HepG2 (cell line): ENCODE data around the gene DPM2. TPM values are rescaled to one million over a fixed set of nuclear protein-coding genes. Genes with fewer than 3 reads are reported as not detected.

Experiments used
- NR3C1 ChIP-seq: sonication (generic); formaldehyde crosslinking; IDR thresholded peaks from 2 replicates; pipeline ENCODE4 v1.4.0; 2020; ENCODE audit warnings: missing genetic modification reagents
- POLR2AphosphoS5 ChIP-seq: IDR thresholded peaks from 2 replicates; pipeline ENCODE4 v1.6.1; 2012; ENCODE audit warnings: low read depth, low read length
- TBL1XR1 ChIP-seq: fragments of 150-350 bp; IDR thresholded peaks from 2 replicates; pipeline ENCODE4 v1.6.1; 2014; ENCODE audit warnings: borderline replicate concordance, low read length; ENCODE audit not compliant: partially characterized antibody
- TBX2 ChIP-seq: sonication (generic); formaldehyde crosslinking; IDR thresholded peaks from 2 replicates; pipeline ENCODE4 v1.5.0; 2020; ENCODE audit warnings: missing genetic modification reagents, mild to moderate bottlenecking, borderline replicate concordance
- TCF7 ChIP-seq: sonication (generic); IDR thresholded peaks from 2 replicates; pipeline ENCODE4 v1.6.1; 2016; ENCODE audit warnings: antibody characterized with exemption, low read depth
- ZBTB8A ChIP-seq: sonication (generic); formaldehyde crosslinking; IDR thresholded peaks from 2 replicates; pipeline ENCODE4 v1.4.0; 2020; ENCODE audit warnings: mild to moderate bottlenecking, low read depth, missing genetic modification reagents, borderline replicate concordance
- ZFP36 ChIP-seq: fragments of 150-350 bp; IDR thresholded peaks from 2 replicates; pipeline ENCODE4 v1.6.1; 2018; ENCODE audit warnings: borderline replicate concordance, low read length, low read depth; ENCODE audit not compliant: partially characterized antibody
- ZKSCAN1 ChIP-seq: fragments of 150-350 bp; IDR thresholded peaks from 2 replicates; pipeline ENCODE4 v1.6.1; 2014; ENCODE audit warnings: low read length
- ZMAT3 ChIP-seq: sonication (generic); formaldehyde crosslinking; conservative IDR thresholded peaks from 2 replicates; pipeline ENCODE4 v1.7.0; 2021; ENCODE audit warnings: missing genetic modification reagents
- ZNF607 ChIP-seq: sonication (generic); formaldehyde crosslinking; IDR thresholded peaks from 2 replicates; pipeline ENCODE4 v1.5.1; 2020; ENCODE audit warnings: missing genetic modification reagents, mild to moderate bottlenecking, borderline replicate concordance
- ZNF614 ChIP-seq: IDR thresholded peaks from 2 replicates; pipeline ENCODE4 v1.6.1; 2018; ENCODE audit warnings: missing biosample characterization, missing genetic modification reagents, inconsistent platforms, borderline replicate concordance
- polyA plus RNA-seq, 8 experiments: library from polyadenylated mRNA; depleted of rRNA in 3 of 8; stranded (reverse) in 7 of 8; unstranded in 1 of 8; fragments of >200 nt; fragmentation: Illumina TruSeq in 4 of 8; extraction: Trizol in 4 of 8; gene quantifications; 2 replicates each; pipeline versions ENCODE4 v1.2.1 to v1.2.3, GENCODE V29; 2011 to 2016; ENCODE audit warnings: low read depth in 4 of 8, missing spikeins in 1 of 8, mixed read lengths in 1 of 8; ENCODE audit not compliant: insufficient read depth in 1 of 8
- total RNA-seq, 5 experiments: library from RNA; depleted of rRNA; stranded (reverse); fragments of >200 nt; fragmentation: Illumina TruSeq; extraction: Trizol; gene quantifications; 2 replicates each; pipeline ENCODE4 v1.2.3, GENCODE V29; 2016; ENCODE audit warnings: low read depth in 1 of 5
- TF ChIP-seq, protein P1 (sequence below), 2 experiments: sonication (generic) in 1 of 2; formaldehyde crosslinking in 1 of 2; IDR thresholded peaks; 2 replicates each; pipeline versions ENCODE4 v1.6.1 to v1.9.0; 2014 to 2022; ENCODE audit warnings: antibody characterized with exemption in 1 of 2, borderline replicate concordance in 1 of 2, inconsistent platforms in 1 of 2, low read depth in 1 of 2, missing genetic modification reagents in 1 of 2
- TF ChIP-seq, protein P2 (sequence below): sonication (generic); formaldehyde crosslinking; IDR thresholded peaks from 2 replicates; pipeline ENCODE4 v1.4.0; 2020; ENCODE audit warnings: missing genetic modification reagents, low read depth, mild to moderate bottlenecking, borderline replicate concordance
- TF ChIP-seq, protein P3 (sequence below): sonication (generic); formaldehyde crosslinking; IDR thresholded peaks from 2 replicates; pipeline ENCODE4 v1.5.0; 2020; ENCODE audit warnings: mild to moderate bottlenecking, missing genetic modification reagents, borderline replicate concordance
- TF ChIP-seq, protein P4 (sequence below): sonication (generic); formaldehyde crosslinking; IDR thresholded peaks from 2 replicates; pipeline ENCODE4 v1.8.0; 2022; ENCODE audit warnings: missing genetic modification reagents, mild to moderate bottlenecking, moderate library complexity, borderline replicate concordance

The DPM2 gene
- total and polyA plus RNA-seq, 2 of the 13 experiments (the other 11 are each of a cell fraction or from before 2014, with no cell fraction given), result 24.8 to 35.3 TPM

DNA sequence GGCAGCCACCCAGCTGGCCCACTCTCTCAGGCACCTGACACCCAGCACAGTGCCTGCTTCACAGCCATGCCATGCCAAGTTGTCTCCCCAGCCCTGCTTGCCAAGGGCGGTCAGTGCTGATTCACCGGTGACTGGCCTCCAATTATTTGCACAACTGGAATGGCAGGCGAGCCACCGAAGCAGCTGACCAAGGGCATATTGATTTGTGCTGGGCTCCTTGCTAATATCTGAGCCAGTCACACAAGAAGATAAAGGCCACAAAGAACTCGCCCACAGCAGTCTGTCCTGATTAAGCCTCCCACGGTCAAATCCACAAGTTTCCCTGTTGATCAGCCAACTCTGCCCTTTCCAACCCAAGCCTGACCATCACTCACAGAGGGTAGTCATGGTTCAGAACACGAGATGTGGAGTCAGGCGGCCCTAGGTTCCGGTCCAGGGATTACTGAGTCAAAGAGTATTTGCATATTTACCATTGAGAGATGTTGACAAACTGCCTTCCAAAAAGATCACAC is 49.5 kb upstream of the DPM2 start (continued):
- TF ChIP-seq, protein P1, sequence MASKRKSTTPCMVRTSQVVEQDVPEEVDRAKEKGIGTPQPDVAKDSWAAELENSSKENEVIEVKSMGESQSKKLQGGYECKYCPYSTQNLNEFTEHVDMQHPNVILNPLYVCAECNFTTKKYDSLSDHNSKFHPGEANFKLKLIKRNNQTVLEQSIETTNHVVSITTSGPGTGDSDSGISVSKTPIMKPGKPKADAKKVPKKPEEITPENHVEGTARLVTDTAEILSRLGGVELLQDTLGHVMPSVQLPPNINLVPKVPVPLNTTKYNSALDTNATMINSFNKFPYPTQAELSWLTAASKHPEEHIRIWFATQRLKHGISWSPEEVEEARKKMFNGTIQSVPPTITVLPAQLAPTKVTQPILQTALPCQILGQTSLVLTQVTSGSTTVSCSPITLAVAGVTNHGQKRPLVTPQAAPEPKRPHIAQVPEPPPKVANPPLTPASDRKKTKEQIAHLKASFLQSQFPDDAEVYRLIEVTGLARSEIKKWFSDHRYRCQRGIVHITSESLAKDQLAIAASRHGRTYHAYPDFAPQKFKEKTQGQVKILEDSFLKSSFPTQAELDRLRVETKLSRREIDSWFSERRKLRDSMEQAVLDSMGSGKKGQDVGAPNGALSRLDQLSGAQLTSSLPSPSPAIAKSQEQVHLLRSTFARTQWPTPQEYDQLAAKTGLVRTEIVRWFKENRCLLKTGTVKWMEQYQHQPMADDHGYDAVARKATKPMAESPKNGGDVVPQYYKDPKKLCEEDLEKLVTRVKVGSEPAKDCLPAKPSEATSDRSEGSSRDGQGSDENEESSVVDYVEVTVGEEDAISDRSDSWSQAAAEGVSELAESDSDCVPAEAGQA (IDR thresholded peaks at IDR 0.05; ENCODE audit: low read depth), result peak; percentile 38; the same call in 1 of the 2 replicates
- TF ChIP-seq, protein P1 (CRISPR knock-in tag; IDR thresholded peaks at IDR 0.05; ENCODE audit: borderline replicate concordance), result no peak
- TF ChIP-seq ZNF607 (CRISPR knock-in tag) (0 out of 2 replicates have a peak, but pooled peaks have one; percentile 41), ZKSCAN1 (no peak), ZMAT3 (CRISPR knock-in tag) (no peak), ZFP36 (no peak), ZBTB8A (no peak), TCF7 (peak; percentile 15; the same call in 1 of the 2 replicates), NR3C1 (CRISPR knock-in tag) (no peak), TBX2 (CRISPR knock-in tag) (peak; percentile 50; the same call in 1 of the 2 replicates), TBL1XR1 (peak; percentile 37), ZNF614 (CRISPR knock-in tag) (no peak), POLR2AphosphoS5 (no peak)
- TF ChIP-seq, protein P2, sequence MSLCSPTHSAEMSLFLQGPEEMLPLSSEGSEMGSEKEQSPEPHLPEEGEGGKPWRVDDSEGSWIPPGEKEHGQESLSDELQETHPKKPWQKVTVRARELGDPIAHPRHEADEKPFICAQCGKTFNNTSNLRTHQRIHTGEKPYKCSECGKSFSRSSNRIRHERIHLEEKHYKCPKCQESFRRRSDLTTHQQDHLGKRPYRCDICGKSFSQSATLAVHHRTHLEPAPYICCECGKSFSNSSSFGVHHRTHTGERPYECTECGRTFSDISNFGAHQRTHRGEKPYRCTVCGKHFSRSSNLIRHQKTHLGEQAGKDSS (CRISPR knock-in tag), result peak; percentile 54; the same call in 1 of the 2 replicates
- TF ChIP-seq, protein P3, sequence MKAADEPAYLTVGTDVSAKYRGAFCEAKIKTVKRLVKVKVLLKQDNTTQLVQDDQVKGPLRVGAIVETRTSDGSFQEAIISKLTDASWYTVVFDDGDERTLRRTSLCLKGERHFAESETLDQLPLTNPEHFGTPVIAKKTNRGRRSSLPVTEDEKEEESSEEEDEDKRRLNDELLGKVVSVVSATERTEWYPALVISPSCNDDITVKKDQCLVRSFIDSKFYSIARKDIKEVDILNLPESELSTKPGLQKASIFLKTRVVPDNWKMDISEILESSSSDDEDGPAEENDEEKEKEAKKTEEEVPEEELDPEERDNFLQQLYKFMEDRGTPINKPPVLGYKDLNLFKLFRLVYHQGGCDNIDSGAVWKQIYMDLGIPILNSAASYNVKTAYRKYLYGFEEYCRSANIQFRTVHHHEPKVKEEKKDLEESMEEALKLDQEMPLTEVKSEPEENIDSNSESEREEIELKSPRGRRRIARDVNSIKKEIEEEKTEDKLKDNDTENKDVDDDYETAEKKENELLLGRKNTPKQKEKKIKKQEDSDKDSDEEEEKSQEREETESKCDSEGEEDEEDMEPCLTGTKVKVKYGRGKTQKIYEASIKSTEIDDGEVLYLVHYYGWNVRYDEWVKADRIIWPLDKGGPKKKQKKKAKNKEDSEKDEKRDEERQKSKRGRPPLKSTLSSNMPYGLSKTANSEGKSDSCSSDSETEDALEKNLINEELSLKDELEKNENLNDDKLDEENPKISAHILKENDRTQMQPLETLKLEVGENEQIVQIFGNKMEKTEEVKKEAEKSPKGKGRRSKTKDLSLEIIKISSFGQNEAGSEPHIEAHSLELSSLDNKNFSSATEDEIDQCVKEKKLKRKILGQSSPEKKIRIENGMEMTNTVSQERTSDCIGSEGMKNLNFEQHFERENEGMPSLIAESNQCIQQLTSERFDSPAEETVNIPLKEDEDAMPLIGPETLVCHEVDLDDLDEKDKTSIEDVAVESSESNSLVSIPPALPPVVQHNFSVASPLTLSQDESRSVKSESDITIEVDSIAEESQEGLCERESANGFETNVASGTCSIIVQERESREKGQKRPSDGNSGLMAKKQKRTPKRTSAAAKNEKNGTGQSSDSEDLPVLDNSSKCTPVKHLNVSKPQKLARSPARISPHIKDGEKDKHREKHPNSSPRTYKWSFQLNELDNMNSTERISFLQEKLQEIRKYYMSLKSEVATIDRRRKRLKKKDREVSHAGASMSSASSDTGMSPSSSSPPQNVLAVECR (CRISPR knock-in tag), result peak; percentile 12; the same call in 1 of the 2 replicates
- TF ChIP-seq, protein P4, sequence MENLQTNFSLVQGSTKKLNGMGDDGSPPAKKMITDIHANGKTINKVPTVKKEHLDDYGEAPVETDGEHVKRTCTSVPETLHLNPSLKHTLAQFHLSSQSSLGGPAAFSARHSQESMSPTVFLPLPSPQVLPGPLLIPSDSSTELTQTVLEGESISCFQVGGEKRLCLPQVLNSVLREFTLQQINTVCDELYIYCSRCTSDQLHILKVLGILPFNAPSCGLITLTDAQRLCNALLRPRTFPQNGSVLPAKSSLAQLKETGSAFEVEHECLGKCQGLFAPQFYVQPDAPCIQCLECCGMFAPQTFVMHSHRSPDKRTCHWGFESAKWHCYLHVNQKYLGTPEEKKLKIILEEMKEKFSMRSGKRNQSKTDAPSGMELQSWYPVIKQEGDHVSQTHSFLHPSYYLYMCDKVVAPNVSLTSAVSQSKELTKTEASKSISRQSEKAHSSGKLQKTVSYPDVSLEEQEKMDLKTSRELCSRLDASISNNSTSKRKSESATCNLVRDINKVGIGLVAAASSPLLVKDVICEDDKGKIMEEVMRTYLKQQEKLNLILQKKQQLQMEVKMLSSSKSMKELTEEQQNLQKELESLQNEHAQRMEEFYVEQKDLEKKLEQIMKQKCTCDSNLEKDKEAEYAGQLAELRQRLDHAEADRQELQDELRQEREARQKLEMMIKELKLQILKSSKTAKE (CRISPR knock-in tag), result peak; percentile 15; the same call in 1 of the 2 replicates
